HEK293 (cell line): ENCODE results near the gene HIC1.

Source experiments
- ATF2 ChIP-seq: fragments of 450-650 bp; formaldehyde crosslinking; IDR thresholded peaks from 2 replicates; pipeline ENCODE4 v1.5.1; 2016; ENCODE audit warnings: missing biosample characterization, missing genetic modification characterization, low read depth
- BCL11A ChIP-seq: fragments of 450-650 bp; formaldehyde crosslinking; IDR thresholded peaks from 2 replicates; pipeline ENCODE4 v1.5.1; 2016; ENCODE audit warnings: low read depth, missing biosample characterization, missing genetic modification characterization
- EGR2 ChIP-seq: fragments of 450-650 bp; formaldehyde crosslinking; IDR thresholded peaks from 2 replicates; pipeline ENCODE4 v1.5.1; 2016; ENCODE audit warnings: low read depth, missing biosample characterization, missing genetic modification characterization
- ELK4 ChIP-seq: IDR thresholded peaks from 2 replicates; pipeline ENCODE4 v1.6.1; 2011; ENCODE audit warnings: mild to moderate bottlenecking, low read depth, low read length, borderline replicate concordance
- FEZF1 ChIP-seq: fragments of 450-650 bp; formaldehyde crosslinking; IDR thresholded peaks from 2 replicates; pipeline ENCODE4 v1.5.1; 2016; ENCODE audit warnings: missing biosample characterization, missing genetic modification characterization
- GLIS1 ChIP-seq: fragments of 450-650 bp; formaldehyde crosslinking; IDR thresholded peaks from 2 replicates; pipeline ENCODE4 v1.5.1; 2016; ENCODE audit warnings: missing biosample characterization, missing genetic modification characterization
- GLIS2 ChIP-seq: fragments of 450-650 bp; formaldehyde crosslinking; IDR thresholded peaks from 2 replicates; pipeline ENCODE4 v1.5.1; 2016; ENCODE audit warnings: missing biosample characterization, missing genetic modification characterization
- KLF16 ChIP-seq: fragments of 450-650 bp; formaldehyde crosslinking; IDR thresholded peaks from 2 replicates; pipeline ENCODE4 v1.5.1; 2017; ENCODE audit warnings: missing biosample characterization, missing genetic modification characterization
- KLF9 ChIP-seq: fragments of 450-650 bp; formaldehyde crosslinking; IDR thresholded peaks from 2 replicates; pipeline ENCODE4 v1.5.1; 2016; ENCODE audit warnings: missing biosample characterization, missing genetic modification characterization, low read depth
- MEIS1 ChIP-seq: sonication (generic); formaldehyde crosslinking; IDR thresholded peaks from 2 replicates; pipeline ENCODE4 v1.8.1; 2022; ENCODE audit warnings: missing genetic modification reagents, mild to moderate bottlenecking, borderline replicate concordance
- SP3 ChIP-seq: fragments of 450-650 bp; formaldehyde crosslinking; IDR thresholded peaks from 2 replicates; pipeline ENCODE4 v1.5.1; 2016; ENCODE audit warnings: missing biosample characterization, missing genetic modification characterization
- WT1 ChIP-seq: fragments of 450-650 bp; formaldehyde crosslinking; IDR thresholded peaks from 2 replicates; pipeline ENCODE4 v1.5.1; 2016; ENCODE audit warnings: missing biosample characterization, missing genetic modification characterization
- ZBTB21 ChIP-seq: fragments of 450-650 bp; formaldehyde crosslinking; IDR thresholded peaks from 2 replicates; pipeline ENCODE4 v1.5.1; 2017; ENCODE audit warnings: missing biosample characterization, missing genetic modification characterization
- ZBTB8A ChIP-seq: fragments of 450-650 bp; formaldehyde crosslinking; IDR thresholded peaks from 2 replicates; pipeline ENCODE4 v1.5.1; 2016; ENCODE audit warnings: missing biosample characterization, missing genetic modification characterization
- ZNF10 ChIP-seq: fragments of 450-650 bp; formaldehyde crosslinking; IDR thresholded peaks from 2 replicates; pipeline ENCODE4 v1.5.1; 2017; ENCODE audit warnings: missing biosample characterization, missing genetic modification characterization
- ZNF114 ChIP-seq: fragments of 450-650 bp; formaldehyde crosslinking; IDR thresholded peaks from 2 replicates; pipeline ENCODE4 v1.5.0; 2017; ENCODE audit warnings: missing biosample characterization, missing genetic modification characterization
- ZNF211 ChIP-seq: fragments of 450-650 bp; formaldehyde crosslinking; IDR thresholded peaks from 2 replicates; pipeline ENCODE4 v1.5.1; 2016; ENCODE audit warnings: low read depth, missing biosample characterization, missing genetic modification characterization
- ZNF223 ChIP-seq: fragments of 450-650 bp; formaldehyde crosslinking; IDR thresholded peaks from 2 replicates; pipeline ENCODE4 v1.5.1; 2016; ENCODE audit warnings: missing biosample characterization, missing genetic modification characterization
- ZNF292 ChIP-seq: fragments of 450-650 bp; formaldehyde crosslinking; IDR thresholded peaks from 2 replicates; pipeline ENCODE4 v1.5.1; 2016; ENCODE audit warnings: low read depth, missing biosample characterization, missing genetic modification characterization, borderline replicate concordance
- ZNF433 ChIP-seq: fragments of 450-650 bp; formaldehyde crosslinking; IDR thresholded peaks from 2 replicates; pipeline ENCODE4 v1.5.1; 2016; ENCODE audit warnings: missing biosample characterization, missing genetic modification characterization, low read depth
- ZNF473 ChIP-seq: fragments of 450-650 bp; formaldehyde crosslinking; IDR thresholded peaks from 2 replicates; pipeline ENCODE4 v1.5.1; 2017; ENCODE audit warnings: missing biosample characterization, missing genetic modification characterization
- ZNF510 ChIP-seq: fragments of 450-650 bp; formaldehyde crosslinking; IDR thresholded peaks from 2 replicates; pipeline ENCODE4 v1.5.1; 2018; ENCODE audit warnings: mild to moderate bottlenecking, missing genetic modification characterization, missing biosample characterization; ENCODE audit not compliant: insufficient replicate concordance
- ZNF558 ChIP-seq: fragments of 450-650 bp; formaldehyde crosslinking; IDR thresholded peaks from 2 replicates; pipeline ENCODE4 v1.5.1; 2016; ENCODE audit warnings: missing biosample characterization, missing genetic modification characterization
- ZNF701 ChIP-seq: fragments of 450-650 bp; formaldehyde crosslinking; IDR thresholded peaks from 2 replicates; pipeline ENCODE4 v1.5.1; 2016; ENCODE audit warnings: missing biosample characterization, missing genetic modification characterization
- ZNF76 ChIP-seq: fragments of 450-650 bp; formaldehyde crosslinking; IDR thresholded peaks from 2 replicates; pipeline ENCODE4; 2016; ENCODE audit warnings: low read depth, missing biosample characterization, missing genetic modification characterization, borderline replicate concordance
- TF ChIP-seq, protein P1 (sequence below): sonication (generic); formaldehyde crosslinking; IDR thresholded peaks from 2 replicates; pipeline ENCODE4 v1.8.1; 2022; ENCODE audit warnings: mild to moderate bottlenecking, moderate library complexity, missing genetic modification reagents
- TF ChIP-seq, protein P2 (sequence below): fragments of 450-650 bp; formaldehyde crosslinking; IDR thresholded peaks from 2 replicates; pipeline ENCODE4 v1.5.1; 2016; ENCODE audit warnings: missing biosample characterization, missing genetic modification characterization
- TF ChIP-seq, protein P3 (sequence below): fragments of 450-650 bp; formaldehyde crosslinking; optimal IDR thresholded peaks from 2 replicates; pipeline ENCODE3; 2016; ENCODE audit warnings: missing biosample characterization, mild to moderate bottlenecking, missing genetic modification characterization

HIC1 gene

GRCh38 chr17:2050300-2051060 is 4.4 kb upstream of the HIC1 start (continued):
- peak; percentile 57 for TF ChIP-seq EGR2 (tag by site-specific recombination)
- no peak for TF ChIP-seq ZNF433 (tag by site-specific recombination)
- TF ChIP-seq ZNF292 (tag by site-specific recombination): no peak
- no peak for TF ChIP-seq WT1 (tag by site-specific recombination)
- no peak for TF ChIP-seq FEZF1 (tag by site-specific recombination)
- TF ChIP-seq, protein P1, sequence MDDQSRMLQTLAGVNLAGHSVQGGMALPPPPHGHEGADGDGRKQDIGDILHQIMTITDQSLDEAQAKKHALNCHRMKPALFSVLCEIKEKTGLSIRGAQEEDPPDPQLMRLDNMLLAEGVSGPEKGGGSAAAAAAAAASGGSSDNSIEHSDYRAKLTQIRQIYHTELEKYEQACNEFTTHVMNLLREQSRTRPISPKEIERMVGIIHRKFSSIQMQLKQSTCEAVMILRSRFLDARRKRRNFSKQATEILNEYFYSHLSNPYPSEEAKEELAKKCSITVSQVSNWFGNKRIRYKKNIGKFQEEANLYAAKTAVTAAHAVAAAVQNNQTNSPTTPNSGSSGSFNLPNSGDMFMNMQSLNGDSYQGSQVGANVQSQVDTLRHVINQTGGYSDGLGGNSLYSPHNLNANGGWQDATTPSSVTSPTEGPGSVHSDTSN (CRISPR knock-in tag): no peak
- TF ChIP-seq MEIS1: no peak
- TF ChIP-seq ZNF701: no peak
- 0 out of 2 replicates have a peak, but pooled peaks have one; percentile 36 for TF ChIP-seq ZBTB8A
- no peak; the same call in 1 of the 2 replicates for TF ChIP-seq ELK4
- TF ChIP-seq ATF2 (tag by site-specific recombination): no peak; the same call in 1 of the 2 replicates
- TF ChIP-seq GLIS1 (tag by site-specific recombination): peak; percentile 61
- peak; percentile 96 for TF ChIP-seq ZBTB21 (tag by site-specific recombination)
- no peak for TF ChIP-seq BCL11A (tag by site-specific recombination)
- 0 out of 2 replicates have a peak, but pooled peaks have one; percentile 43 for TF ChIP-seq ZNF223
- no peak; the same call in 1 of the 2 replicates for TF ChIP-seq ZNF76 (tag by site-specific recombination)
- TF ChIP-seq, protein P2, sequence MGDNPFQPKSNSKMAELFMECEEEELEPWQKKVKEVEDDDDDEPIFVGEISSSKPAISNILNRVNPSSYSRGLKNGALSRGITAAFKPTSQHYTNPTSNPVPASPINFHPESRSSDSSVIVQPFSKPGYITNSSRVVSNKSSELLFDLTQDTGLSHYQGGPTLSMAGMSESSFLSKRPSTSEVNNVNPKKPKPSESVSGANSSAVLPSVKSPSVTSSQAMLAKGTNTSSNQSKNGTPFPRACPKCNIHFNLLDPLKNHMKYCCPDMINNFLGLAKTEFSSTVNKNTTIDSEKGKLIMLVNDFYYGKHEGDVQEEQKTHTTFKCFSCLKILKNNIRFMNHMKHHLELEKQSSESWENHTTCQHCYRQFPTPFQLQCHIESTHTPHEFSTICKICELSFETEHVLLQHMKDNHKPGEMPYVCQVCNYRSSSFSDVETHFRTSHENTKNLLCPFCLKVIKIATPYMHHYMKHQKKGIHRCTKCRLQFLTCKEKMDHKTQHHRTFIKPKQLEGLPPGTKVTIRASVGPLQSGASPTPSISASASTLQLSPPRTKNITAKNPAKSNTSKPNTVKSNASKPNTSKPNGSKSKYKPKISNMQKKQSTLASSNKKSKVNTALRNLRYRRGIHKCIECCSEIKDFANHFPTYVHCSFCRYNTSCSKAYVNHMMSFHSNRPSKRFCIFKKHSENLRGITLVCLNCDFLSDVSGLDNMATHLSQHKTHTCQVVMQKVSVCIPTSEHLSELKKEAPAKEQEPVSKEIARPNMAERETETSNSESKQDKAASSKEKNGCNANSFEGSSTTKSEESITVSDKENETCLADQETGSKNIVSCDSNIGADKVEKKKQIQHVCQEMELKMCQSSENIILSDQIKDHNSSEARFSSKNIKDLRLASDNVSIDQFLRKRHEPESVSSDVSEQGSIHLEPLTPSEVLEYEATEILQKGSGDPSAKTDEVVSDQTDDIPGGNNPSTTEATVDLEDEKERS (tag by site-specific recombination): no peak
- TF ChIP-seq ZNF558 (tag by site-specific recombination): no peak
- no peak for TF ChIP-seq ZNF10 (tag by site-specific recombination)
- no peak for TF ChIP-seq ZNF211 (tag by site-specific recombination)
- TF ChIP-seq KLF9 (tag by site-specific recombination): peak; percentile 73
- TF ChIP-seq KLF16 (tag by site-specific recombination): no peak
- TF ChIP-seq GLIS2 (tag by site-specific recombination): peak; percentile 84
- no peak for TF ChIP-seq ZNF510
- no peak for TF ChIP-seq ZNF473 (tag by site-specific recombination)
- TF ChIP-seq ZNF114 (tag by site-specific recombination): no peak
- peak; percentile 65 for TF ChIP-seq SP3 (tag by site-specific recombination)
- TF ChIP-seq, protein P3, sequence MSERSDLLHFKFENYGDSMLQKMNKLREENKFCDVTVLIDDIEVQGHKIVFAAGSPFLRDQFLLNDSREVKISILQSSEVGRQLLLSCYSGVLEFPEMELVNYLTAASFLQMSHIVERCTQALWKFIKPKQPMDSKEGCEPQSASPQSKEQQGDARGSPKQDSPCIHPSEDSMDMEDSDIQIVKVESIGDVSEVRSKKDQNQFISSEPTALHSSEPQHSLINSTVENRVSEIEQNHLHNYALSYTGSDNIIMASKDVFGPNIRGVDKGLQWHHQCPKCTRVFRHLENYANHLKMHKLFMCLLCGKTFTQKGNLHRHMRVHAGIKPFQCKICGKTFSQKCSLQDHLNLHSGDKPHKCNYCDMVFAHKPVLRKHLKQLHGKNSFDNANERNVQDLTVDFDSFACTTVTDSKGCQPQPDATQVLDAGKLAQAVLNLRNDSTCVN (tag by site-specific recombination): peak; percentile 50
